Stimulated activated CD4-positive, alpha-beta T cell treated with anti-CD3 and anti-CD28 coated beads, Interleukin-1b, Interleukin-23, amount 100 ng/mL, for 48 hours (primary cell): ENCODE measurements around the gene NCKAP5.
"Not testable (repeated sequence)": the region's sequence is repeated elsewhere in the genome, so short reads cannot be mapped to it uniquely, and the experiment has no call there.

Experiments used
- DNase-seq: peaks from one replicate; pipeline ENCODE4 v3.0.0-alpha.2; 2020

NCKAP5 gene

DNA sequence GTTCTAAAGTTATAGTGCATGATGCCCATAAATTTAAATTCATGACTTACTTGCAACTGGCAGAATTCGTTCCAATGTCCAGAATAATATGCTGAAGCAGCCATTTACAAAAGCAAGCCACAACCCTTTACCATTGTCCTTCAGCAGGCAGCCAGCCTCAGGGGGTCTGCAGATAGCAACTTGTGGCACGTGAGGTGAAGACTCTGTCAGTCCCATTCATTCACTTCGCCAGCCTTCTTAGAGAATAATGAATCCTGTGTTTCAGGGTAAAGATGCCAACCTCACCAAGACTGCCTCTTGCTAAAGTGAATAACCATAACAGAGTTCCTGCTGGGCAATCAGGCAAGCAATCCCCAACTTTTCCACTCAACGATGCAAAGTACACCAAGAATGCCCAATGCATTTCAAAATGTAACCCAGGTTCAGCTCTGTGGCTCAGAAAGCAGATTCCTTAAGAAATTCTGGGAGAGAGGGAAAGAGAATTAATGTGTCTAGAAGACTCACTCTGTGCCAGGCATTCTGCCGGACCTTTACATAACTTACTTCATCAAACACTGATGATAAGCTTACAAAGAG lies 315.4 kb downstream of the NCKAP5 start:
- DNase-seq, result no peak

GRCh38 chr2:133249362-133249761 lies 318.9 kb downstream of the NCKAP5 start:
- no peak for DNase-seq

- DNase-seq, result no peak
Observed at GRCh38 chr2:133248264-133248663, 320.0 kb downstream of the NCKAP5 start.

DNA sequence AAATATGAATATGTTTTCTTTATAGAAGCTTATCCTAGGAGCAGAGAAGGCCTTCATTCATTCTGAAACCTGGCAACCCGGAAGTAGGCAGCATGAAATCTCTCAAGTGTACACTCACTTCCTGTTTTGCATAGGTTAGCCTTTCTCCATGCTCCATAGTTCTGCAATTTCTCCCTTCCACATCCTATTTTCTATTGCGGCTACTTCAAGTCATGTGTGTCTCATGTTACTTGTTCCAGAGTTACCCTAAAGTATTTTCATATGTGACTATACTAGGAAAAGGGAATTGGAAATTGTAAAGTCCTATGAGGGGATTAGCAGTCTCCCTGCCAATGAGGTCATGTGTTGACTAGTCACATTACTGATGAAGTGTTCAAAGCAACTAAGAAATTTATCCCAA lies 320.6 kb downstream of the NCKAP5 start:
- no peak for DNase-seq

DNA sequence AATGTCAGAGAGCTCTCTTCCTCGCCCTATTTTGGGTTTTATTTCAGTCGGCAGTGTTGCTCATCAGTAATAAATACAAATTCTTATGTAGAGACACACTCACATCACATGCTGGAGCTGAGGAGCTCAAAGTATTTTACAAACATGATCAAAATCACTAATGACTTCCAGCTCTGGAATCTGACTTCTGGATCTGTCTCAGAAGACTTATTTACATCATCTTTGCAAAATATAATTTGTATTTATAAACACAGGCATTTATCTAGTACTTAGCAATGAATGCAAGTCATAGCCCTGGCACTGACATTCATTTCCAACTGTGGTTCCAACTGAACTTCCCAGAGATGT lies 327.1 kb downstream of the NCKAP5 start:
- no peak for DNase-seq

DNA sequence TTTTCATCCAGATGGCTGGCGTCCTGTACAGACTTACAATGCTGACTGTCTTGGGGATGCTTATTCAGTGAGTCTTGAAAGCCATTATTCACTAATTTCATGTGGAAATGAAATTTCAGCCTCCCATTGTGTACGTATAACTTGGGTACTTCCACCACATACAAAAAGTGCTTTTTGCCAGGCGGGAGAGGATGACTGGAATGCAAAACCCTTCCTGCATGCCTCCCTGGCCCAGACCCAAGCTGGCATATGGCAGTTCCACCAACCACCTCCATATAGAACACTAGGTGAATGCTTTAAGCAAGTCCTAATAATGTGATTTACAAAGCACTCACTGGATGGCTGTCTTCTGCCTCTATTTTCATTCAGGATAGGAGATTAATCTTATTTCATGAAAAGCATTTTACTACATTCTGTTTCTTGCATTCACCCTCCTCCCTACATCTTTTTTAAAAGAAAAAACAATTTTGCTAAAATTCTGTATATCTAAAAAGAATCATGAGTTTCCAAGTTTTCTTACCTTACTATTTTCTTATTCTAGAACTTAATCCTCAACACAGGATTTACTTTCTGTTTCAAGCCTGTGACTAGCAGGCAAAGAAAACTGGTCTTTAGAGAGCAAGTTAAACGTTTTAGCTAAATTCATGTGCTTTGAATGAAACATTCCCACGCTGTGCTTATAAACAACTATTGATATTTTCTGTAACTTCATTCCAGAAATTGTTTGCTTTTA lies 327.6 kb downstream of the NCKAP5 start:
- DNase-seq, result no peak

DNA sequence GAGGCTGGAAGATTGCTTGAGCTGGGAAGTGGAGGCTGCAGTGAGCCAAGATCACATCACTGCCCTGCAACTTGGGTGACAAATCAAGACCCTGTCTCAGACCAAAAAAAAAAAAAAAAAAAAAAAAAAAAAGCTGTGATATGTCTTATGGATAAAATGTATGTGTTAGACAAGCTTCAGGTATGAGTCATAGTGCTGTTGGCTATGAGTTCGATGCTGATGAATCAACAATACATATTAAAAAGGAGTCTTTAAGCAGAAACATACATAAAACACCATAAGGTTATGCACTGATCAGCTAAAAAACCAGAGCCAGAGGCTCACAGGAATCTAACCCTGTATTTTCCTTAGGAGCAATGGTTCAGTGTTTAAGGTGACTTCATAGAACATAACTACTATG lies 332.3 kb downstream of the NCKAP5 start:
- DNase-seq, result no peak

GRCh38 chr2:133232556-133232955 lies 335.7 kb downstream of the NCKAP5 start:
- no peak for DNase-seq

DNA sequence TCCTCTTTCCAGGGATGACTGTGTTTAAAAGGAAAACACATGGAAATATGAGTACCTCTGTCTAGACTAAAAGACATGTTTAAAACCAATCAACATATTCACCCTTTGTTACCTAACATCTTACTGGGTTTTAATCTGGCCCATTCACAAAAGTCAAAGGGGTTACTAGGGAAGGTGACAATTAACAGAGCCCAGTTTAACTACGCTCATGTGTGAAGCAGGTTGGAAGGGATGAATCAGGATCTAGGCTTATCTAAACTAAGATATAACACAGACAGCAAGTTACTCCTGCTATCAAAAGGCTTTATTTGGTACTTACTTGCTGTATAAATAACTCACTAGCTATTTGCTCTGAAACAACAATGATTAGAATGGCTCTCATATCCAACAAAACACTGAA lies 337.0 kb downstream of the NCKAP5 start:
- DNase-seq, result no peak

GRCh38 chr2:133229974-133230373 lies 338.3 kb downstream of the NCKAP5 start:
- no peak for DNase-seq

DNA sequence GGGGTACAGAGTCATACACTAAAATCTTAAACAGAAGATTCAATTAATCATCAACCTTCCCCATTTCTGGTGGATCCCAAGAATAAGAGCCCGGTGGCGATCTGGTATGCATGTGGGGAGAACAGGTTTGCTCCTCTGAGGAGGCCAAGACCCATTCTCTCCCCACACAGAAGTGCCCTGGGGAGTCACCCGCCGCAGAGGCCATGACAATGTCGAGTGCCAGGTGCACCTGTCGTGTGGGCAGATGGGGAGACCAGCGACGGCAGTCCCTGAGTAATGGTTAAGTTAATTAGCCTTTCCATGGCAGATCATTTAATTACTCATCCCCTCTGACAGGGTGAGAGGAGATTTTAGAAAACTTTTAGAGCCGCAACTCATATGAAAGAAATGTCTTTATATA lies 345.0 kb downstream of the NCKAP5 start:
- no peak for DNase-seq

GRCh38 chr2:133221398-133221797 lies 346.9 kb downstream of the NCKAP5 start:
- no peak for DNase-seq

DNA sequence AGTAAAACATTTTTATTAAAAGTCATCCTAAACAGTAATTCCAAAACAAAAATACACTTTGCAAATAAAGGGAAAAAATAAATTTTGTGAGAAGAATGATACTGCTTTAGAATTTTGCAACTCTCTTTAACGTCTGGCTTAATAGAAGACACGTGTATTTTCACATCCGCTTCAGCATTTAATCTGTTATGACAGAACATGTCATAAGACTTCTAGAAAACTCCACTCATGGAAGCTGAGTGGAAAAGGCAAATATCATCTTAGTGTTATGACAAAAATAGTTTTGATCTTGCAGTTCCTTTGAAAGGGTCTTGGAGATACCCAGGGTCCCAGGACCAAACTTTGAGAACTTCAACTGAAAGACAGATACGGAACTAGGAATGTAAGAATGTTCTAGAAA lies 350.1 kb downstream of the NCKAP5 start:
- no peak for DNase-seq

GRCh38 chr2:133215477-133215876 lies 352.8 kb downstream of the NCKAP5 start:
- no peak for DNase-seq

DNA sequence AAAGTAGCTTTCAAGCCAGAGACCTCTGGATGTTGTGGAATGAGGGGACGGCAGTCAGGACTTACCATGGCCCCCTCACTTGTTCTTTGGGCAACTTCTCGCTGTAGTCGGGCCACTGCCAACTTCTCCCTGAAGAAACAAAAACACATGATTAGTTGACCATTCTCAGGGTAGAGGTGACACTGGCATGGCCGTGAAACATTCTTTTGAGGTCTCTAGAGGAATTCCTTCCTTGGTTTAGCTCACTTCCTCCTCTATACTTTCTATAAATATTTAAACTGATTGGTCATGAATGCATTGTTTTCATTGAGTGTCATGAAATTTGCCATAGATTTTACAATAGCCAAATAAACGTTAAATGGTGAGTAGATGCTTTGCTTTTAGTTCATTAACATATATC lies 354.6 kb downstream of the NCKAP5 start:
- DNase-seq, result no peak

DNA sequence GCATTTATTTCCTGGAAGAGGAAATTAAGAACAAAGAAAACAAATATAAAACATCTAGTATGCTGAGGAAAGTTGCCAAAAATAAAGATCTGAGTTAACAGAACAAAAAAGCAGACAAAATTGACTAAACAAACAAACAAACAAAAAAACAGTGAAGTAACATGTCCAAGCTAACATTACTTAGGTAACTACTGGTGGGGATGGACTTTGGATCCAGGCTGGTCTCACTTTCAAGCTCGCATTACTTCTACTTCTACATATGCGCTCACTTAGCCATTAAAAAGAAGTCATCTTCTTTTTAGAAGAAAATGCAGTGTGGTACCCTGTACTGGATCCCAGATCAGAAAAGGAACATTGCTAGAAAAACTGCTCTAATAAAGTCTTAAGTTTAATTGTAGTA lies 358.9 kb downstream of the NCKAP5 start:
- DNase-seq, result no peak

- DNase-seq, result not testable (repeated sequence)
Observed at GRCh38 chr2:133206666-133207065, 361.6 kb downstream of the NCKAP5 start.

- DNase-seq, result no peak
Observed at GRCh38 chr2:133204421-133204820, 363.8 kb downstream of the NCKAP5 start.

DNA sequence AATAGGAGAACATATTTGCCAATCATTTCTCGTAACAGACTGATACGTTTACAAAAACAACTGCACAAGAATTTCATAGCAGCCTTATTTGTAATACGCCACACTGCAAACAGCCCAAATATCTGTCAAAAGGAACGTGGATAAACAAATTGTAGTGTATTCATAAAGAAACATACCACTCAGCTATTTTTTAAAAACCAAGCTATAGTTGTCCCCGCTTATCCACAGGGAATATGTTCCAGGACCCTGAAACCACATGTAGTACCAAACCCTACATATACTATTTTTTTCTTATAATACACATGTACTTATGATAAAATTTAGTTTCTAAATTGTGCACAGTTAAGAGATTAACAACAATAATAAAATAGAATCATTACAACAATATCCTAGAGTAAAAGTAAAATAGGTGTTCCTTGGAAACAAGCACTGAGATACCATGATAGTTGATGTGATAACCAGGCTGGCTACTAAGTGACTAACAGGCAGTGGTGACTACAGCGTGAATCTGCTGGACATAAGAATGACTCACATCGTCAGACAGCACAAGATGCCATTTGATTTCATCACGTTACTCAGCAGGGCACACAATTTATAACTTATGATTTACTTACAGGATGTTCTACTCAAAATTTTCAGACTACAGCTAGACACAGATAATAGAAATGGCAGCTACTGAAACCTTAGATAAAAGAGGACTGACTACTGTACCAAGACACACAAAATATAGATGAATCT lies 367.4 kb downstream of the NCKAP5 start:
- no peak for DNase-seq

DNA sequence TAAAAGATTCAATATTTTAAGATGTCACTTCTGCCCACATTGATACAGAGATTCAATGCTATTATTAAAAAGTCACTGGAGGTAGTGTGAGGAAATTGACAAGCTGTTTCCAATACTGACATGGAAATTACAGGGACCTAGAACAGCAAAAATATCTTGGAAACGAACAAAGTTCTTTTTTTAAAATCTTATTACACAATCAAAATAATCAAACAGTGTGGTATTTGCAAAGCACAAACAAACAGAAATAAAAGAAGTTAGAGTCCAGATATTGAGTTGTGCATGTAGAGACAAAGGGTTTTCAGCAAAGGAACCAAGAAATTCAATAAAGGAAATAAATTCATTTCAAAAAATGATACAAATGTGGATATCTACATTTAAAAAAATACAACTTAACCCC lies 369.6 kb downstream of the NCKAP5 start:
- no peak for DNase-seq

- no peak for DNase-seq
Observed at GRCh38 chr2:133197156-133197555, 371.1 kb downstream of the NCKAP5 start.

DNA sequence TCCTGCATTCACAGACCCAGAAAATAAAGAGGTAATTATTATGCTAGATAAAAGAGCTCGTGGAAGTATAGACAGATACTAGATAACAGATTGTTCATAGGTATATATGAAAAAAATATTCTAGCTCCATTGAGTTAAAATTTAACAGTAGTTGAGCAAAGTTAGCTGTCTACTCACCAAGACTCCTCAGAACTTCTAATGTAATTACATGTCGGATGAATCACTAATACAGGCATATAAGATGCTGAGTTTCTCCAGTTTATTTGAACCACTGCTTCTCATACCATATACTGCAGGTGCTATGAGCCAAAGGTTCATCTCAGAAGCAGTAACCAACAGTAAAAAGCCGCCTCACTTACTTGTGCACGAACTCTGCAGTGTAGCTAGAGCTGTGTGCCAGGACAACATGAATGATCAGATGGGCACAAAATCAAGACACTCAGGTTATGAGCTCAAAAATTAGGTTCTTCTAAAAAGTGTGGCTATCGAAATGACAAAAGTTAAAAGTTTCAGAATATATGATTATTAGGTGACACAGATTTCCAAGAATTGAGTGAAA lies 373.4 kb downstream of the NCKAP5 start:
- no peak for DNase-seq

DNA sequence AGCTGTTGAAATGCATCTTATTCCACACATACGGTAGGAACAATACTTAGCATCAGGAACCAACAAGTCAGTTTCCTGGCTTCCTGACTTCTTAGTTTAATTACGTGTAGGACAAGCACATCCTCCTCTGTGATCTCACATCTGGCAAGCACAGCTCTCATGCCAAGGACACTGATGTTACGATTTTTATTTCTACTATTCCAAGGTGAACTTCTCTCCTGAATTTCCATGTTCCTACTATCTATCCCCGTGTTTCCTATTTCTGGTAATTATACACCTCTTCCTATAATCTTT lies 374.0 kb downstream of the NCKAP5 start:
- DNase-seq, result no peak
